ENCODE data around the gene HOXD10. TPM values are rescaled to one million over a fixed set of nuclear protein-coding genes. Genes with fewer than 3 reads are reported as not detected.
A peak's percentile ranks its signal among the peaks of the same experiment; 100 is the strongest.

HOXD10 gene
- total RNA-seq, 1 experiment from 2014 or later = not detected

- Histone ChIP-seq H3K9me3 (ENCODE audit: control insufficient read depth, insufficient read depth, low read depth, low read length) (no peaks in the 10 kb centered on the region), H3K27me3 (ENCODE audit: control insufficient read depth, insufficient read depth, low read length) (peaks cover 5% of the 10 kb centered on the region), H3K4me1 (ENCODE audit: control insufficient read depth, insufficient read depth, low read length) (peaks cover 16% of the 10 kb centered on the region), H3K27ac (ENCODE audit: low read length) (no peak overlapping the region), H3K4me3 (ENCODE audit: low read depth in 2 of 2, low read length in 2 of 2) (no peak overlapping the region), H3K36me3 (ENCODE audit: control insufficient read depth, insufficient read depth, low read length) (no peaks in the 10 kb centered on the region)
- ChIA-PET CTCF (no interaction called here), POLR2A (no interaction called here)
- intact Hi-C loops (cut with micrococcal nuclease; ENCODE audit: unreplicated experiment) = loop anchor here (5.0 kb wide), 3 partner anchors 847 to 1402 kb away; no protein-coding TSS in a partner anchor
- BruUV-seq (replicated peaks) = no TSS peak
- DNase-seq (ENCODE audit: low read depth, low spot score) (no peak), ATAC-seq (no peak)
- in situ Hi-C loops (cut with HindIII; ENCODE audit: low pct_unique_long_range_greater_than_20kb, low sequenced_read_pairs) = no loop called here
- no peak for TF ChIP-seq CTCF (IDR thresholded peaks at IDR 0.05)
- TF ChIP-seq TCF7L2 (IDR thresholded peaks at IDR 0.05; ENCODE audit: low read depth, low read length) = no peak
- TF ChIP-seq SIN3A (IDR thresholded peaks at IDR 0.05; ENCODE audit: borderline replicate concordance, insufficient read depth, low read depth, low read length) = no peak
- TF ChIP-seq, protein P1, sequence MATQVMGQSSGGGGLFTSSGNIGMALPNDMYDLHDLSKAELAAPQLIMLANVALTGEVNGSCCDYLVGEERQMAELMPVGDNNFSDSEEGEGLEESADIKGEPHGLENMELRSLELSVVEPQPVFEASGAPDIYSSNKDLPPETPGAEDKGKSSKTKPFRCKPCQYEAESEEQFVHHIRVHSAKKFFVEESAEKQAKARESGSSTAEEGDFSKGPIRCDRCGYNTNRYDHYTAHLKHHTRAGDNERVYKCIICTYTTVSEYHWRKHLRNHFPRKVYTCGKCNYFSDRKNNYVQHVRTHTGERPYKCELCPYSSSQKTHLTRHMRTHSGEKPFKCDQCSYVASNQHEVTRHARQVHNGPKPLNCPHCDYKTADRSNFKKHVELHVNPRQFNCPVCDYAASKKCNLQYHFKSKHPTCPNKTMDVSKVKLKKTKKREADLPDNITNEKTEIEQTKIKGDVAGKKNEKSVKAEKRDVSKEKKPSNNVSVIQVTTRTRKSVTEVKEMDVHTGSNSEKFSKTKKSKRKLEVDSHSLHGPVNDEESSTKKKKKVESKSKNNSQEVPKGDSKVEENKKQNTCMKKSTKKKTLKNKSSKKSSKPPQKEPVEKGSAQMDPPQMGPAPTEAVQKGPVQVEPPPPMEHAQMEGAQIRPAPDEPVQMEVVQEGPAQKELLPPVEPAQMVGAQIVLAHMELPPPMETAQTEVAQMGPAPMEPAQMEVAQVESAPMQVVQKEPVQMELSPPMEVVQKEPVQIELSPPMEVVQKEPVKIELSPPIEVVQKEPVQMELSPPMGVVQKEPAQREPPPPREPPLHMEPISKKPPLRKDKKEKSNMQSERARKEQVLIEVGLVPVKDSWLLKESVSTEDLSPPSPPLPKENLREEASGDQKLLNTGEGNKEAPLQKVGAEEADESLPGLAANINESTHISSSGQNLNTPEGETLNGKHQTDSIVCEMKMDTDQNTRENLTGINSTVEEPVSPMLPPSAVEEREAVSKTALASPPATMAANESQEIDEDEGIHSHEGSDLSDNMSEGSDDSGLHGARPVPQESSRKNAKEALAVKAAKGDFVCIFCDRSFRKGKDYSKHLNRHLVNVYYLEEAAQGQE (IDR thresholded peaks at IDR 0.05; ENCODE audit: insufficient read depth in 1 of 2, low read depth in 2 of 2, low read length in 1 of 2) = no peak
- no peak for TF ChIP-seq POLR2AphosphoS5 (IDR thresholded peaks at IDR 0.05; ENCODE audit: low read depth, low read length)
These were observed 17.3 kb upstream of the HOXD10 start for GRCh38 chr2:176099159-176099727.

GRCh38 chr2:176099728-176100546 lies 16.6 kb upstream of the HOXD10 start, which contains the start of gene HOXD12:
Gene HOXD12, plus strand, starts transcription at chr2:176099795. Its CDS starts 7 bp downstream, at chr2:176099802.
- in situ Hi-C loops (cut with HindIII; ENCODE audit: low pct_unique_long_range_greater_than_20kb, low sequenced_read_pairs) = no loop called here
- peaks cover 18% of the 10 kb centered on the region for H3K4me1 ChIP-seq (ENCODE audit: control insufficient read depth, insufficient read depth, low read length)
- peaks cover 5% of the 10 kb centered on the region for H3K27me3 ChIP-seq (ENCODE audit: control insufficient read depth, insufficient read depth, low read length)
- no peak for DNase-seq (ENCODE audit: low read depth, low spot score)
- peak within 1 kb of the TSS in 1 of 2 experiments; percentile 87; a peak in 2 of 4 replicates for H3K4me3 ChIP-seq (ENCODE audit: low read depth in 2 of 2, low read length in 2 of 2)
- ATAC-seq = no peak
- no peak for TF ChIP-seq POLR2AphosphoS5 (IDR thresholded peaks at IDR 0.05; ENCODE audit: low read depth, low read length)
- intact Hi-C loops (cut with micrococcal nuclease; ENCODE audit: unreplicated experiment) = loop anchor here (5.0 kb wide), 3 partner anchors 848 to 1403 kb away; no protein-coding TSS in a partner anchor
- no peaks in the 10 kb centered on the region for H3K36me3 ChIP-seq (ENCODE audit: control insufficient read depth, insufficient read depth, low read length)
- BruUV-seq (replicated peaks) = no TSS peak
- CTCF ChIA-PET = no interaction called here
- no peak within 1 kb of the TSS for H3K27ac ChIP-seq (ENCODE audit: low read length)
- POLR2A ChIA-PET = no interaction called here
- H3K9me3 ChIP-seq (ENCODE audit: control insufficient read depth, insufficient read depth, low read depth, low read length) = no peaks in the 10 kb centered on the region

Measured in Panc1 (cell line).